GM19455 (cell line): Measurements from ENCODE around the gene NDST1.

Experiments used
- ATAC-seq: cut with Tn5 transposase; IDR thresholded peaks from one replicate; pipeline ENCODE4 v1.9.1; 2021; ENCODE audit not compliant: unreplicated experiment

The NDST1 gene

GRCh38 chr5:150561571-150562275 lies 53.8 kb downstream of the NDST1 start:
- no peak for ATAC-seq

GRCh38 chr5:150562832-150563231 lies 54.9 kb downstream of the NDST1 start:
- no peak for ATAC-seq

GRCh38 chr5:150565868-150566267 lies 57.9 kb downstream of the NDST1 start:
- ATAC-seq, result no peak

GRCh38 chr5:150567031-150567717 lies 59.2 kb downstream of the NDST1 start:
- no peak for ATAC-seq

- no peak for ATAC-seq
These were observed 60.7 kb downstream of the NDST1 start for GRCh38 chr5:150568663-150569062.

GRCh38 chr5:150570333-150570732 lies 62.4 kb downstream of the NDST1 start:
- ATAC-seq, result no peak

GRCh38 chr5:150571836-150572235 lies 63.9 kb downstream of the NDST1 start:
- ATAC-seq, result no peak

GRCh38 chr5:150573216-150573615 lies 65.3 kb downstream of the NDST1 start:
- ATAC-seq, result no peak

GRCh38 chr5:150573867-150574817 lies 66.2 kb downstream of the NDST1 start:
- ATAC-seq, result no peak

- no peak for ATAC-seq
These were observed 67.1 kb downstream of the NDST1 start for GRCh38 chr5:150574818-150575547.

- no peak for ATAC-seq
These were observed 68.0 kb downstream of the NDST1 start for GRCh38 chr5:150575745-150576448.

- ATAC-seq, result no peak
These were observed 68.6 kb downstream of the NDST1 start for GRCh38 chr5:150576449-150576949.

GRCh38 chr5:150577378-150578139 lies 69.6 kb downstream of the NDST1 start:
- no peak for ATAC-seq

- ATAC-seq, result no peak
These were observed 71.0 kb downstream of the NDST1 start for GRCh38 chr5:150578781-150579461.

- no peak for ATAC-seq
These were observed 71.8 kb downstream of the NDST1 start for GRCh38 chr5:150579462-150580400.

GRCh38 chr5:150580917-150581316 lies 73.0 kb downstream of the NDST1 start:
- ATAC-seq, result no peak

- ATAC-seq, result no peak
These were observed 74.5 kb downstream of the NDST1 start for GRCh38 chr5:150582241-150583109.
